Medulla oblongata (tissue), 1 donor: Measurements from ENCODE around the gene CWC22.
"Not testable (repeated sequence)": the region's sequence is repeated elsewhere in the genome, so short reads cannot be mapped to it uniquely, and the experiment has no call there.

Experiments
- DNase-seq: peaks from one replicate; pipeline ENCODE4 v3.0.0-alpha.2; 2015; ENCODE audit errors: extremely low spot score

The CWC22 gene

GRCh38 chr2:180003073-180003472, 4.0 kb downstream of the CWC22 start:
- no peak for DNase-seq

- no peak for DNase-seq
These were observed 4.8 kb downstream of the CWC22 start for GRCh38 chr2:180002198-180002770.

- no peak for DNase-seq
These were observed 5.4 kb downstream of the CWC22 start for GRCh38 chr2:180001726-180002125.

- DNase-seq = no peak
These were observed 6.7 kb downstream of the CWC22 start for GRCh38 chr2:180000434-180000833.

GRCh38 chr2:179999000-179999399, 8.1 kb downstream of the CWC22 start:
- no peak for DNase-seq

GRCh38 chr2:179995741-179996515, 11.2 kb downstream of the CWC22 start:
- no peak for DNase-seq

GRCh38 chr2:179991344-179991743, 15.8 kb downstream of the CWC22 start:
- DNase-seq = no peak

- no peak for DNase-seq
These were observed 16.3 kb downstream of the CWC22 start for GRCh38 chr2:179990676-179991317.

GRCh38 chr2:179987916-179988315, 19.2 kb downstream of the CWC22 start:
- DNase-seq = no peak

- DNase-seq = no peak
These were observed 21.8 kb downstream of the CWC22 start for GRCh38 chr2:179985163-179985820.

GRCh38 chr2:179983250-179983932, 23.7 kb downstream of the CWC22 start:
- no peak for DNase-seq

- no peak for DNase-seq
These were observed 26.0 kb downstream of the CWC22 start for GRCh38 chr2:179981085-179981484.

- DNase-seq = no peak
These were observed 32.3 kb downstream of the CWC22 start for GRCh38 chr2:179974761-179975160.

- DNase-seq = no peak
These were observed 40.2 kb downstream of the CWC22 start for GRCh38 chr2:179966778-179967394.

GRCh38 chr2:179965291-179966258, 41.5 kb downstream of the CWC22 start:
- DNase-seq = no peak

- DNase-seq = no peak
These were observed 43.5 kb downstream of the CWC22 start for GRCh38 chr2:179963626-179964025.

- not testable (repeated sequence) for DNase-seq
These were observed 48.8 kb downstream of the CWC22 start for GRCh38 chr2:179958251-179958650.

- DNase-seq = no peak
These were observed 53.1 kb downstream of the CWC22 start for GRCh38 chr2:179954026-179954425.

- no peak for DNase-seq
These were observed 53.7 kb downstream of the CWC22 start for GRCh38 chr2:179953359-179953758.

GRCh38 chr2:179952658-179953057, 54.4 kb downstream of the CWC22 start:
- DNase-seq = no peak
